Activated naive CD4-positive, alpha-beta T cell treated with anti-CD3 and anti-CD28 coated beads for 36 hours (primary cell): ENCODE data around the gene TMEM121. TPM values are rescaled to one million over a fixed set of nuclear protein-coding genes. Genes with fewer than 3 reads are reported as not detected.
A peak's percentile ranks its signal among the peaks of the same experiment; 100 is the strongest.
"Not testable (repeated sequence)": the region's sequence is repeated elsewhere in the genome, so short reads cannot be mapped to it uniquely, and the experiment has no call there.

Source experiments
- CTCF ChIA-PET: fragments of 350-600 bp; sonication (Branson Sonifier 250); formaldehyde crosslinking; loops from one replicate; lab custom pipeline; 2021; ENCODE audit warnings: antibody characterized with exemption; lab: Charles Lee
- DNase-seq: peaks from one replicate; pipeline ENCODE4 v3.0.0-alpha.2; 2020
- H3K27ac Mint-ChIP-seq: one replicate; pipeline ENCODE4 v1.8.0; 2021; ENCODE audit warnings: mild to moderate bottlenecking, mixed read lengths
- H3K27me3 Mint-ChIP-seq: one replicate; pipeline ENCODE4 v1.8.0; 2021; ENCODE audit warnings: low read depth, mixed read lengths
- H3K36me3 Mint-ChIP-seq: one replicate; pipeline ENCODE4 v1.8.0; 2021; ENCODE audit warnings: low read depth, mixed read lengths
- H3K4me1 Mint-ChIP-seq: one replicate; pipeline ENCODE4 v1.8.0; 2021; ENCODE audit warnings: low read depth, mixed read lengths
- H3K4me3 Mint-ChIP-seq: one replicate; pipeline ENCODE4 v1.8.0; 2021; ENCODE audit warnings: mild to moderate bottlenecking, moderate library complexity, mixed read lengths
- H3K9me3 Mint-ChIP-seq: one replicate; pipeline ENCODE4 v1.8.0; 2021; ENCODE audit warnings: mixed read lengths
- intact Hi-C: fragments of 100-400 bp; cut with micrococcal nuclease; formaldehyde crosslinking; loops from one replicate; pipeline ENCODE4 v1.15.1; 2023
- total RNA-seq, 2 experiments: library from RNA; stranded (reverse); gene quantifications; one replicate each; pipeline ENCODE4 v1.2.3, GENCODE V29; 2021

TMEM121 gene
- total RNA-seq, 2 experiments from 2014 or later, result 6.5 to 9.3 TPM

- Mint-ChIP-seq H3K27ac (no peak overlapping the region), H3K27me3 (no peaks in the 10 kb centered on the region), H3K4me3 (no peak overlapping the region), H3K9me3 (no peaks in the 10 kb centered on the region), H3K36me3 (no peaks in the 10 kb centered on the region), H3K4me1 (peaks cover 9% of the 10 kb centered on the region)
- DNase-seq, result no peak
- CTCF ChIA-PET, result no interaction called here
- intact Hi-C loops, result no loop called here
These were observed 8.2 kb downstream of the TMEM121 start for GRCh38 chr14:105534586-105534985.

GRCh38 chr14:105536051-105536450, 9.7 kb downstream of the TMEM121 start:
- no peaks in the 10 kb centered on the region for H3K27me3 Mint-ChIP-seq
- H3K4me1 Mint-ChIP-seq, result no peaks in the 10 kb centered on the region
- no peaks in the 10 kb centered on the region for H3K9me3 Mint-ChIP-seq
- intact Hi-C loops, result no loop called here
- no peak overlapping the region for H3K4me3 Mint-ChIP-seq
- CTCF ChIA-PET, result interaction anchor here (1.0 to 1.9 kb wide), 2 partner anchors 13 kb away, joined by 3 to 10 read pairs; no protein-coding TSS in a partner anchor
- H3K27ac Mint-ChIP-seq, result no peak overlapping the region
- no peak for DNase-seq
- no peaks in the 10 kb centered on the region for H3K36me3 Mint-ChIP-seq

GRCh38 chr14:105536691-105537579, 10.6 kb downstream of the TMEM121 start:
- H3K27ac Mint-ChIP-seq, result no peak overlapping the region
- peaks cover 4% of the 10 kb centered on the region for H3K27me3 Mint-ChIP-seq
- DNase-seq, result no peak
- no peaks in the 10 kb centered on the region for H3K36me3 Mint-ChIP-seq
- no peaks in the 10 kb centered on the region for H3K9me3 Mint-ChIP-seq
- no peak overlapping the region for H3K4me3 Mint-ChIP-seq
- H3K4me1 Mint-ChIP-seq, result no peaks in the 10 kb centered on the region
- CTCF ChIA-PET, result interaction anchor here (0.7 to 2.2 kb wide), 4 partner anchors 12 to 133 kb away, joined by 3 to 10 read pairs (median 4); no protein-coding TSS in a partner anchor
- intact Hi-C loops, result no loop called here

- H3K4me1 Mint-ChIP-seq, result no peaks in the 10 kb centered on the region
- H3K9me3 Mint-ChIP-seq, result no peaks in the 10 kb centered on the region
- no peak overlapping the region for H3K27ac Mint-ChIP-seq
- CTCF ChIA-PET, result interaction anchor here (0.7 to 2.2 kb wide), 9 partner anchors 11 to 563 kb away, joined by 3 to 10 read pairs (median 3); no protein-coding TSS in a partner anchor
- H3K27me3 Mint-ChIP-seq, result peaks cover 4% of the 10 kb centered on the region
- peak; percentile 74 for DNase-seq
- H3K4me3 Mint-ChIP-seq, result no peak overlapping the region
- no peaks in the 10 kb centered on the region for H3K36me3 Mint-ChIP-seq
- intact Hi-C loops, result no loop called here
These were observed 11.4 kb downstream of the TMEM121 start for GRCh38 chr14:105537580-105538474.

- intact Hi-C loops, result no loop called here
- no peak overlapping the region for H3K4me3 Mint-ChIP-seq
- DNase-seq, result no peak
- H3K36me3 Mint-ChIP-seq, result no peaks in the 10 kb centered on the region
- no peak overlapping the region for H3K27ac Mint-ChIP-seq
- CTCF ChIA-PET, result interaction anchor here (0.7 to 2.2 kb wide), 6 partner anchors 10 to 562 kb away, joined by 3 to 5 read pairs (median 3); no protein-coding TSS in a partner anchor
- H3K4me1 Mint-ChIP-seq, result no peaks in the 10 kb centered on the region
- peaks cover 3% of the 10 kb centered on the region for H3K9me3 Mint-ChIP-seq
- H3K27me3 Mint-ChIP-seq, result peaks cover 4% of the 10 kb centered on the region
These were observed 12.2 kb downstream of the TMEM121 start for GRCh38 chr14:105538481-105539049.

GRCh38 chr14:105540811-105541210, 14.4 kb downstream of the TMEM121 start:
- H3K27ac Mint-ChIP-seq, result no peak overlapping the region
- H3K27me3 Mint-ChIP-seq, result peaks cover 4% of the 10 kb centered on the region
- CTCF ChIA-PET, result interaction anchor here (0.7 kb wide), 1 partner anchor 47 kb away, joined by 3 read pairs; no protein-coding TSS in a partner anchor
- H3K36me3 Mint-ChIP-seq, result no peaks in the 10 kb centered on the region
- no peak overlapping the region for H3K4me3 Mint-ChIP-seq
- H3K4me1 Mint-ChIP-seq, result no peaks in the 10 kb centered on the region
- no peak for DNase-seq
- intact Hi-C loops, result no loop called here
- peaks cover 4% of the 10 kb centered on the region for H3K9me3 Mint-ChIP-seq

GRCh38 chr14:105541218-105541875, 15.0 kb downstream of the TMEM121 start:
- no peak overlapping the region for H3K27ac Mint-ChIP-seq
- CTCF ChIA-PET, result interaction anchor here (0.7 kb wide), 1 partner anchor 48 kb away, joined by 3 read pairs; no protein-coding TSS in a partner anchor
- intact Hi-C loops, result no loop called here

GRCh38 chr14:105545676-105546075, 19.3 kb downstream of the TMEM121 start:
- H3K4me3 Mint-ChIP-seq, H3K27ac Mint-ChIP-seq, CTCF ChIA-PET, H3K9me3 Mint-ChIP-seq, DNase-seq, H3K36me3 Mint-ChIP-seq, H3K27me3 Mint-ChIP-seq, intact Hi-C loops, H3K4me1 Mint-ChIP-seq: not testable (repeated sequence)

More at GRCh38 chr14:105541218-105541875, 15.0 kb downstream of the TMEM121 start:
- Mint-ChIP-seq H3K4me1 (no peaks in the 10 kb centered on the region), H3K4me3 (no peak overlapping the region), H3K36me3 (no peaks in the 10 kb centered on the region), H3K9me3 (peaks cover 4% of the 10 kb centered on the region), H3K27me3 (peaks cover 4% of the 10 kb centered on the region)
- DNase-seq, result no peak

- CTCF ChIA-PET, intact Hi-C loops, H3K27ac Mint-ChIP-seq, H3K4me3 Mint-ChIP-seq, H3K4me1 Mint-ChIP-seq, DNase-seq, H3K36me3 Mint-ChIP-seq, H3K9me3 Mint-ChIP-seq, H3K27me3 Mint-ChIP-seq: not testable (repeated sequence)
These were observed 20.0 kb downstream of the TMEM121 start for GRCh38 chr14:105546410-105546809.

- H3K36me3 Mint-ChIP-seq, intact Hi-C loops, H3K4me1 Mint-ChIP-seq, H3K9me3 Mint-ChIP-seq, H3K27me3 Mint-ChIP-seq, DNase-seq, H3K4me3 Mint-ChIP-seq, CTCF ChIA-PET, H3K27ac Mint-ChIP-seq: not testable (repeated sequence)
These were observed 20.7 kb downstream of the TMEM121 start for GRCh38 chr14:105547072-105547471.

GRCh38 chr14:105547741-105548169, 21.4 kb downstream of the TMEM121 start:
- Mint-ChIP-seq H3K27me3 (peaks cover 1% of the 10 kb centered on the region), H3K4me1 (no peaks in the 10 kb centered on the region), H3K4me3 (no peak overlapping the region), H3K27ac (no peak overlapping the region), H3K36me3 (no peaks in the 10 kb centered on the region), H3K9me3 (peaks cover 8% of the 10 kb centered on the region)
- CTCF ChIA-PET, result interaction anchor here (0.7 to 2.3 kb wide), 3 partner anchors 9 to 483 kb away, joined by 3 to 10 read pairs (median 3); no protein-coding TSS in a partner anchor
- DNase-seq, result no peak
- intact Hi-C loops, result no loop called here
